HG02970 (cell line): Measurements from ENCODE around the gene CIB1.

ENCODE experiments used
- ATAC-seq: cut with Tn5 transposase; IDR thresholded peaks from one replicate; pipeline ENCODE4 v1.9.1; 2021; ENCODE audit warnings: mild to moderate bottlenecking, moderate library complexity, moderate number of reproducible peaks; ENCODE audit not compliant: unreplicated experiment, low FRiP score

Gene CIB1

DNA sequence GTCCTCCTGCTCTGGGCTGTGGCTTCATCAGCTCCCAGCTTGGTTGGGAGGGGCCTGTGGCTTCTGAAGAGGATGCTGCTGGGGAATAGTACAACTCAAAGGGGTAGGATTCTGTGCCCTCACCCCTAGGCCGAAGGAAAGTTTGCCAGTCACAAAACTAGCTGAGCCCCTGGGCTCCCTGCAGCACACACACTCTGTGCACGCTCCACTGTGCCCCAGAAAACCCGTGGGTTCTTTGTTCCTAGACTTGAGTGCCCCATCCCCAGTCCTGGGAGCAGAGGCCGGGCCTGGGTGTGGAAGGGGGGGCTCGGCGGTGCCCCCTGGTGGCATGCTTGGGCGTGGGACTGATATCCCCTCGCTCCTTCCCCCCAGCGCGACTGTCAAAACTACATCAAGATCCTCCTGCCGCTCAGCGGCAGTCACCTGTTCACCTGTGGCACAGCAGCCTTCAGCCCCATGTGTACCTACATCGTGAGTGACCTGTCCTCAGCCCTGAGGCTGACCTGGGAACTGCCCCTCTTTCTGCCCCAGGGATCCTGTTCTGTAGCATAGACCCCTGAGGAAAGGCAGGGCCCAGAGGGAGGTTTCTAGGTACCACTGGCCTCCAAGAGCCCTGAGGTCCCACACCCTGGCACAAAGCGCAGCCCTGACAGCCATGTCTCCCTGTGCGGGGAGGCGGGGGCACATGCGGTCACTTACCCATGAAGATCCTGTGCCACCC, 14.2 kb downstream of the CIB1 start:
- no peak for ATAC-seq

GRCh38 chr15:90217671-90218394, 15.9 kb downstream of the CIB1 start:
- ATAC-seq = no peak

DNA sequence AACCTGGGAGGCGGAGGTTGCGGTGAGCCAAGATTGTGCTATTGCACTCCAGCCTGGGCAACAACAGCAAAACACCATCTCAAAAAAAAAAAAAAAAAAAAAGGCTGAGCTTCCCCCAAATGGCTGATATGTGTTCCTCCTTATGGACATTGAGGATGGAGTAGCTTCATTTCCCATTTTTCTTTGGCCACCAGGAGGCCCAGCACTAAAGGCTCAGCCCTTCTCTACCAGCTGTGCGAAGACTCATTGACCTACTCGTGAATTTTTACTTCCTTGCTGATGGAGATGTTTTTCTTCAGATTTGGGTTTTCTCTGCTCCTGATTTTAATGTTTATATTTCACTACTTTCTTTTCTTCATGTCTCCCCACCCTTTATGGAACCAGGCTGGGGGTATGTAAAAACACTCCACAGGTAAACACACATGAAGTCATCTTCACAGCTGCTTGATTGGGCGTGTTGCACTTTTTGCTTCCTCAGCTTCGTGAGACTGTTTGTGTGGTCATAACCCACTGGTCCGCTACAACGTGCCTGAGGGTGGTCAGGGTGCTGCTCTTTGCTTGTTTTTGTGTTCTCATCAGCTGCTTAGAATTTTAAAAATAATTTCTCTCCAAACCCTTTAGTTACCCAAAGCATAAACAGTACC, 19.1 kb downstream of the CIB1 start:
- ATAC-seq = no peak

GRCh38 chr15:90213818-90214204, 19.9 kb downstream of the CIB1 start:
- ATAC-seq = no peak

- no peak for ATAC-seq
Observed at GRCh38 chr15:90213122-90213817, 20.5 kb downstream of the CIB1 start.

DNA sequence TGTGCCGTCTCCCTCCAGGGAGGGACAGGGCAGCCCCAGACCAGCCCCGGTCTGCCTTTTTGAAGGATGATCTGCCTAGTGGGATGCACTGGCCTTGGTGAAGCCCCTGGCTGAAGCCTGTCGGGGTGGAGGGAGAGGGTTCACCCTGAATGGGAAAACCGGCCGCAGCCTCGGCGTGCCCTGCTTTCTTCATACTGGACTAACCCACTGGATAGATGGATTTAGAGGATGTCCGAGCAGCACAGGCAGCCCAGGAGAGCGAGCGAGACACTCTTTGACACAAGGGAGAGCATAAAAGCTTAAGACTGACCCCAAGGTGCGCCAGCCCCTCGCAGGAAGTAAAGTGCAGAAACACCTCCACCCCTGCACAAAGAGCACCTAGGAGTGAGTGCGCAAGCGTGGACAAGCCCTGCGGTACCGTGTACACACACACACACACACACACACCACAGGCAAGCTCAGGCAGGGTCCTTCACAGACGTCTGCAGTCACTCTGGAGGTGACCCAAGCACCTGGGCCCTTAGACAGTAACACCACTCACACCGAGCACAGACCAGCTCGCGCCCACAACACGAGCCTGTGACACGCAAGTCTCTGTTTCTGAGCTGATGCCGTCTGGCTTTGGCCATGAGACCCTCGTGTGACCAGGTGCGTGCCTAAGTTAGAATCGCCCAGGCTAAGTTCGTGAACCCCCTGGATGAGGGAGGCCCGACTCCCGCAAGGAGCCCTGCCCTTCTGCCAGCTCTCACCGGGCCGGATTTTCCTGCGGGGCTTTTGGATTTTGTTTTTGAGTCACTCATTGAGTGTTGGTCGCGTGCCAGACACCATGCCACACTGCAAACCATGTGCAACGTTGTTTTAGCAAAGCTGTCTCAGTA, 21.3 kb downstream of the CIB1 start:
- no peak for ATAC-seq

DNA sequence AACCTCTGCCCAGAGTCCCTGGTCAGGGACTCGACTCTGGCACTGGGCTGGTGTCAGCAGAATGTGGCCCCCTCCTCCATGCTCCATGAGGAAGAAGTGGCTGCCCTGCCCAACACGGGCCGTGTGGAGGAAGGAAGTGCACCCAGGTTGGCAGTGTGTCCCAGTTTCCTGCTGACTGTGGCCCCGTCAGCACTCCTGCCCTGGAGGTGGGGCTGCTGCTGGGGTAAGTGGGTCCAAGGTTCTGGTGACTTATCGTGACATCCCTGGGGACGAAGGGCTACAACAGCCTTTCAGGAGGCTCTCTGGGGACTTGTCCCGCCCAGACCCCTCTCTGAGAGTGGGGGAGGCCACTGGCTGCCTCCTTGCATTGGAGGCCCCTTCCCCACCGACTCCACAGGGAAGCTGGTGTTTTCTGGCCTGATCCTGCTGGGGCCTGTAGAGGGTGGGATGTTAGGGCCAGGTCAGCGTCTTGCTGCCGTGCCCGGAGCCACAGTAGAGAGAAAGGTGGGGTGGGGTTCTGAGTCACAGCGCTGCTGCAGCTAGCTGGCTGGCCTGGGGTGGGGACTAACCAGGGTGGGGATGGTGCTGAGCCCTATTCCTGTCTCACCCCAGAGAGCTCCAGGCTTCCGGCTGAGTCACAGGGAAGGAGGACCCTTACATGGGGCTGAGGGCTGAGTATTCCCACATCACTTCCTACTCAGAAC, 22.1 kb downstream of the CIB1 start:
- no peak for ATAC-seq

- ATAC-seq = no peak
Observed at GRCh38 chr15:90211009-90211408, 22.7 kb downstream of the CIB1 start.

DNA sequence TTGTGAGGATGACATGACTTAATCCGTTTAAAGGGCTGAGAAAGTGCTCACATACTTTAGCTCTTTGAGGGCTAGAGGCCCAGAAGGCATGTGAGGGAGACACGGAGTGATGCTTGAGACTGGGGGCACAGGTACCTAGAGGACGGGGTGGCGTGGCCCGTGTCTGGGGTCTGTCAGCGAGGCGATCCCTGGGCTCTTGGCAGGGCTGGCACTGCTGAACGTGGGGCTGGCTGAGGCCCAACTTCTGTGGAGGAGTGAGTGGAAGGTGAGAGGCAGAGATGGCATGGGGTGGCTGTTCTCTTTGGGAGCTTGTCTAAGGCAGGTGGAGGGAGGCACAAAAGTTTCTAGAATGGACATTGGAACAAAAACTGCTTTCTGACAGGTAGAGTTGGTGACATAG, 23.1 kb downstream of the CIB1 start:
- ATAC-seq = no peak

DNA sequence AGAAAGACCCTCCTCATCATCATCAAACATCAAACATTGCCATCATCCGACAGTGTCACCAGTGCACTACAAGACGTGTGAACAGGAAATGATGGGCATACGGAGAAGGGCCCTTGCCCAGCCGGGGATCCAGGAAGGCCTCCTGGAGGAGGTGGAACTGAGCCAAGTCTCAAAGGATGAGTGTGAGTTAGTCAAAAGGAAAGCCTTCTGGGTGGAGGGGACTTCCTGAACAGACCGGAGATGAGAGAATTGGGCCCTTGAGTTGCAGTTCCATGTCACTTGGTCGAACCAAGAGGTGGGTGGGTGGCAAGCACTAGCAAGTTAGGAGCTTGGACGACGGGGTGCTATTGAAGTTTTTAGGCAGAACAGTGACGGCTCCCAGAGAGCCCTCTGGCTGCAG, 24.1 kb downstream of the CIB1 start:
- ATAC-seq = no peak

- ATAC-seq = no peak
Observed at GRCh38 chr15:90208356-90208755, 25.4 kb downstream of the CIB1 start.

DNA sequence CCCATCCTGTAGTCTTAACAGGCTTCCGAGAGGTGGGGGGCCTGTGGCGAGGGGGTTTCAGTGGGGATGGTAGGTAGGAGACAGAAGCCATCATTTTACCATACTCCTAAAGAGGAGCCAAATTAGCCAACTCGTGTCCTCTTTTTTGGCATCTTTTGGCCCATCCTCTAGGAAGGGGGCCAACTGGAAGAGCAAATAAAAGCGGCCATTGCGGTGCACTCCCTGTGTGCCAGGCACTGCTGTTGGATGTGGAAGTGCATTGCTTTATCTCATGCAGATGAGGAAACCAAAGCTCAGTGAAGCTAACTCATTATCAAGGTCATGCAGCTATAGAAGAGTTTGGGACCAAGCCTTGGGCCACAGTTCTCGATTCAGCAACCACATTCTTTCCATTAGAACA, 26.5 kb downstream of the CIB1 start:
- ATAC-seq = no peak

DNA sequence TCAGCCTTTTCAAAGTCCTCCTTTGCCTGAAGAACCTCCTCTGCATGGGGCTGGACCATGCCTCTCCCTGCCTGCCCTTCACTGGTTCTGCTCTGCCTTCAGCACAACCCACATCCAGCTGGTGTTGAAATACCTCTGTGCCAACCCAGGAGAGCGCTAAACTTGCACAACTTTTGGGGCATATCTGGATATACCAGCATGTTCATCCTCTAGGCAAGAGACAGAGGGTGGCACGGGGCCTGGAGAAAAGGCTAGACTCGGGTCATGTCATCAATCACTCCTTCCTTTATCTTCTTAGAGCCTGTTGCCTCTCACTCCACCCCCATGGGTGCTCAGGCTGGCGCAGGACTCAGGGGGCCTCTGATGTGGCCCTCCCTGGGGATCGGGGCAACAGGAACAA, 27.9 kb downstream of the CIB1 start:
- no peak for ATAC-seq

DNA sequence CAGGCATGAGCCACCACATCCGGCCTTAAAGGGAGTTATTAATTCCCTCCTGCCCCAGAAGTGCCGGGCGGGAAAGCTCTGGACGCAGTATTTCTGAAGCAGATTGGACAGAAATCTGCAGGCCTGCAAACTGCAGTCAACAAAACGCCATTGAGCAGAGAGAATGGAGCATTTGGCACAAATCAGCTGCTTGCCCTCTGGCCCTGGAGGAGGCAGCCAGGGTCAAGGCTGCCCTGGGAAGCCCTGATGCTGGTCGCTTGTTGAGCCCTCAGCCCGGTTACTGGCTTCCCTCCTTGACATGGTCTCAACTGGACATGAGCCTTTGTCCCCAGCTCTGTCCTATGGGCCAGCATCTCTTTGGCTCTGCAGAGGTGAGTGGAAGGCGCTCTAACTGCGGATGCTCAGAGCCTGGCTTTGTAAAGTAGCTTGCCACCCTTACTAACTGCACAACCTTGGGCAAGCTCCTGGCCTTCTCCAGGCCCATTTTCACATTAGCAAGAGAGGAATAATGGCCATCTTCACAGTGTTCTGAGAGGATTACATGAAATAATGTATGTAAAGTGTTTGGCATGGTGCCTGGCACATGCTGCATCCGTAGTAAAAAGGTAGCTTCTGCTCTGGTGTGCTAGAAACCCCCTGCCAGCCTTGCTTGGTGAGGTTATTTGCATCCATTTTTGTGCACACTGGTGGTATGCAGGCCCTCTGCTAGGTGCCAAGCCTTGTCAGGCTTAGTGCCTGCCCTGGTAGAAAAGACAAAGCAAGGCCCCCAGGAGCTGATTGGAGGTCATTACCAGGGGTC, 28.5 kb downstream of the CIB1 start:
- ATAC-seq = no peak

DNA sequence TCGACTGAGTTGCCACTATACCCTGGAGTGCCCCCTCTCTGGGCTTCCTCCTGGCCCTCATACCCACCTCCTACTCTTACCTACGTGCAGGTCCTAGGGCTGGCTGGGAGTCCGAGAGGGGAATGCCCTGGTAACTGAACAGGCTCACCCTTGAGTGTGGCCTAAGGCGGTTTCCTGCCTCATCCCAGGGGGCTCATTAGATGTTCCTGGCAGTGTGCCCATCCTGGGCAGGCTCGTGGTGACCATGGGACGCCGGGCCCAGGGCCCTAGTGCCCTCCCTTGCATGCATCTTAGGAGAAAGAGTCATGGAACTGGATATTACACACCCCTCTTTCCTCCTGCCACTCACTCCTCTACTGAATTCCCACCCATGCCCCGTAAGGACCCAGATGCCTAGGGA, 29.8 kb downstream of the CIB1 start:
- no peak for ATAC-seq

DNA sequence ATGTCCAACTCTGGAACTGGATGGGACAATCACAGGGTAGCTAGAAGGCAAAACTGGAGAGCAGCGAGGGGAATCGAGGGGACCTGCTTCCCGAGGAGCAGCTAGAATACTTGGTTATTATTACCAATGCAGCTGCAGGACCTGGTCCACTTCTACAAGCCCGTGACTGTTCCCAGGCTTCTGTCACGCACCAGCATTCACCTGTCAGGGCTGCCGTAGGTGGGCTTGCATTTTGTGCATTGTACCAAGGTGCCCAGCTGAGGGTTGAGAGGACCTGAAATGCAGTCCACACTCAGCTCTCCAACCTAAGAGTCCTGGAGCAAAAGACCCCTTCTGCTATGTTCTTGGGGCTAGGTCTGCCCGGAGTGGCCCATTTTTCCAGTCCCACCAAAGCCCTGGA, 30.3 kb downstream of the CIB1 start:
- ATAC-seq = no peak

DNA sequence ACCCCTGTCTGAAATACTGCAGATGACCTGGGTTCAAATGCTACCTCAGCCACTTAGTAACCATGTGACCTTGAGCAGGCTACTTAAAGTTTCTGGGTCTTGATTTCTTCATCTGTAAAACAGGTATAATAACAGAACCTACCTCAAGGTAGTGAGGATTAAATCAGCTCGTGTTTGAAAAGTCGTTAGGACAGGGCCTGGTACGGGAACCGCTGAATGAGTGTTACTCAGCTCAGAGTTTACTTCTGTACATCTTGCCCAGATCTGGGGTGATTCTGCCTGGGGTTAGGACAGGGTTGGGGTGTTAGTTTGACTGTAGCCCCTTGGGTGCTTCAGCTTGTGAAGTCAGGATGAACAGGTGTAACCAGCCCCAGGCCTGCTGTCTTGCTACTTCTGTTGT, 30.8 kb downstream of the CIB1 start:
- ATAC-seq = no peak

- no peak for ATAC-seq
Observed at GRCh38 chr15:90201944-90202375, 31.8 kb downstream of the CIB1 start.
